Effector CD4-positive, alpha-beta T cell (primary cell): ENCODE measurements around the gene MT3. TPM values are rescaled to one million over a fixed set of nuclear protein-coding genes. Genes with fewer than 3 reads are reported as not detected.

Experiments used
- DNase-seq: peaks from one replicate; pipeline ENCODE4 v3.0.0-alpha.2; 2020
- total RNA-seq: gene quantifications from one replicate; lab custom pipeline; 2026; lab: John Stamatoyannopoulos, UW

The MT3 gene
- not detected for total RNA-seq

DNA sequence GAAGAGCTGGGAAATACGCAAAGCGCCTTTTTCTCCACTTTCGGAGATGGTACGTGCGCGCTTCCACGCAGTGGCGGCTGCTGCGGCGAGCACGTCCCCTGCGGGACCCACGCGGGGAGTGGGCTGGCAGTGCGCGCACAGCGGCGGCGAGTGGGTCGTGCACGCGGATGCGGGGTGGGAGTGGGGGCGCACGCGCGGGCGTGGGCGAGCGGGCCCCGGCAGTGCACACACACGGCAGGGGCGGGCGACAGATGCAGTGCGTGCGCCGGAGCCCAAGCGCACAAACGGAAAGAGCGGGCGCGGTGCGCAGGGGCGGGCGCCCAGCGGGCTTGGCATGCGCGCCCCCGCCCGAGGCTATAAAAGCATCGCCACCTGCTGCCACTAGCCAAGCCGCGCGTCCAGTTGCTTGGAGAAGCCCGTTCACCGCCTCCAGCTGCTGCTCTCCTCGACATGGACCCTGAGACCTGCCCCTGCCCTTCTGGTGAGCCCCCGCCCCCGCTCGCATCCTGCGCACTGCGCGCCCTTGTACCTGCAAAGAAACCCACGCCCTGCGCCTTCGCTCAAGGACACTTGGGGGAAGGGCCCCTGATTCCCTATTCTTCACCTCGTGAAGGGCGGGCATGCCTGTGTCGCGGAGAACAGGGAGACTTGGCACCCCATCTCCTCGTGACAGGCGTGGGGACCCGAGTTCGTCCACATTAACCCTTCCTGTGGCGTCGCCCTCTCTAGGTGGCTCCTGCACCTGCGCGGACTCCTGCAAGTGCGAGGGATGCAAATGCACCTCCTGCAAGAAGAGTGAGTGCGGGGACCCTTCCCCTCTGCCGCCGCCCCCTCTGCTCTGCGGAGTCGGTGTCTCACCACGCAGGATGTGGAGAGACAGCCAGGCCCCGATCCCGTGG is at the start of gene MT3:
Gene MT3 (plus strand): TSS at position 388 of the 899 bp plus-strand sequence. CDS start 63 bp downstream, at position 451.
- DNase-seq, result no peak

DNA sequence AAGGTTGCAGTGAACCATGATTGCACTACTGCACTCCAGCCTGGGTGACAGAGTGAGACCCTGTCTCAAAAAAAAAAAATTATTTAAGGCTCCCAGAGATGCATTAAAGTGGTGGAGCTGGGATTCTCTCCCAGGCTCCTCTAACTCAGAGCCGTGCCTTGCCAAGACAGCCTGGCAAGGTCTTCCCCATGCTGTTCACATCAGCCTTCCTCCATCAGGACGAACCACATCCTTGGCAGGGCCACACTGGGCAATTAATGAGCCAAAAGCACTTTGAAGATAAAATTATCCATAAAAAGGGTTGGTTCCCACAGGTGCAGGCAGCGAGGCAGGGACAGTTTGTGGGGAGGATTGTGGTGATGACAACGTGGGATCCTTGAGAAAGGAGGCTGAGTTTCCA is 49.7 kb upstream of the MT3 start:
- DNase-seq, result no peak

DNA sequence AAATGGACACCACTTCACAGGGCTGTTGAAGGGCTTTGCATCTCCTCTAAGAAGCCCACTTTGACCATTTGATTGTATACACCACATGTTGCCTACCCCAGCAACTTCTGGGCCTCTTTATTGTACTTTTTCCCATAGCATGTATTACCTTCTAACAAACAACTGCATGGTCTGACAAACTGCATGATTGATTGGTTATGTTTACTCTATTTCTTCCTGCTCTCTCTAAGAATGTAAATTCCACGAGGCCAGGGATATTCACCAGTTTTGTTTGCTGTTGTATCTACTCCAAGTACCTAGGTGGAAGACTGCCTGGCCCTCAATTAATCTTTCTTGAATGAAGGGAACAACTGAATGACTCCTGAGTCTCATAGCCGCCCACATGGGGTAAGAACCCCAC is 47.3 kb upstream of the MT3 start:
- no peak for DNase-seq

DNA sequence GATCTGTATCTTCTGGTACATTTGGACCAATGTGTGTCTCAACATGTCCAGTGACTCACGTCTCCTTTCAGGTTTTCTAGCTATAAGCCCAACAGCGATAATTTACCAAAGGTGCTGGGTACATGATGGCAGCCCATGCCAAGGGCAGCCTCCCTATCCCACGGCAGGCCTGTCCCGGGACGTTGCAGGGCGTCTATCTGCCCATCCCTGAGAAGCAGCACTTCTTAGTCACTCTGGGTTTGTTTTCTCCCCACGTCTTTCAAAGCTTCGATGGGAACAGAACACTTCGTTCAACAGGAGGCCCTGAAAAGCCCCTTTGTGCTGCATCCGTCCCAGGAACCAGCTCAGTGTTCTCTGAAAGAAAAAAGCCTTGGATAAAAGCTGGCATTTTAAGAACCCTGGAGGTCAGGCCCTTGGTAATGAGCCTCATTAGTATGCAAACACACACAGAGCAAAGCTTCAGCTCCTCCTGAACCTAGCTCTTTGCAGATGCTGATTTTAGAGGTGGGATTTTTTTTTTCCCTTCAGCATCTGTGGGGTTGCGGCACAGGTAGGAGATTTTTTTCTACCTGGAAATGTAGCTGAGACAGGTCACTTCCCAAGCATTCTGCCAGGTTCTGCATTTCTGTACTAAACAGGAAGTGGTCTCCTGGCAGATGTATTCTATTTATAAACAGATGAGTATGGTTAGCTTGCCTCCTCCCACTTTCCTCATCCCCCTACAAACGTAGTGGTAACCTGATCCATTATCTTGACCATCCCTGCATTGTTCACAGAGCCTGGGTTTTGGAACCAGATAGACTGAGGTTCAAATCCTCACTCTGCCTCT is 42.0 kb upstream of the MT3 start:
- DNase-seq, result no peak

DNA sequence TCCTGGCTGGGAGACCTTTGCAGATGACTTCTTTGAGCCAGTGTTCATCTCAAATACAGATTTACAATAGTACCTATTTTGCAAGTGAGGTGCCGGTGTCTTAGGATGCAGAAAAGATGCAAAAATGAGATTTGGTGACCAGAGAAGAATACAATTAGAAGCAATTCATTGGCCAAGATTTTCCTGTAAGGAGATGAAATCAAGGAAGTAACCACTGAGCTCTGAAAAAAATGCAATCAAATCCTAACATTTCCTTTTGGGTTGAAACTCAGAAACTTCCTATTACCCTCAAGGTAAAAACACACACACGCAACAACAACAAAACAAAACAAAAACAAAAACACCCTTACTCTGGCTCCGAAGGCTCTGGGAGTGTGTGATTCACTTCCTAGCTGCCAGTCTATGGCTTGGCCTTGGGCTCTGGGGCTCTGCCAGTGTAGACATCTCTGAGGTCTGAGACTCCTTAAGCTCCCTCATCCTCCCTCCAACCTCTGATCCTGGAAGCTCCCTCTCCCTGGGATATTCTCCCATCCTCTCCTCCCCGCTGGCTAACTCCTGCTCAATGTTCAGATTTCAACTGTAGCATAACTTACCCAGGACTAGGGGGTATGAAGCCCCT is 41.3 kb upstream of the MT3 start:
- no peak for DNase-seq

- no peak for DNase-seq
Observed at GRCh38 chr16:56549161-56549560, 40.2 kb upstream of the MT3 start.

GRCh38 chr16:56549744-56550385 is 39.5 kb upstream of the MT3 start:
- no peak for DNase-seq

GRCh38 chr16:56551796-56552738 is 37.3 kb upstream of the MT3 start:
- DNase-seq, result no peak

DNA sequence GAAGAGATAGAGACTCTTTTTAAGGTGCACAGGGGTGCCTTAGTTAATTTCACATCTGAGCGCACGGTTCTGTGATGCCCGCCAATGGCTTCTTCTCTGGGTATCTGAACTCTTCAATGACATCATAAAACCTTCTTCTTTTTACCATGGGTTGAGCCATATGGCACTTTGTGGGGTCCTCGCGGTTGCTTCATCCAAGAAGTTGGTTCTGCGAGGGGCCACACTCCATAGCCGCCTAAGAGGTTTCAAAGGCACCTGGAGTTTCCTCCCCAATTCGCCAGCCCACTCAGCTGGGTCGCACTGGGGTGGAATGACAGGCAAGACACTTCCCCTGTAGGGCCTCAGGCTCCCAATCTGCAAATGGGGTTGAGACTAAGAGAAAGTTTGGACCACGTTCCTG is 34.9 kb upstream of the MT3 start:
- no peak for DNase-seq

DNA sequence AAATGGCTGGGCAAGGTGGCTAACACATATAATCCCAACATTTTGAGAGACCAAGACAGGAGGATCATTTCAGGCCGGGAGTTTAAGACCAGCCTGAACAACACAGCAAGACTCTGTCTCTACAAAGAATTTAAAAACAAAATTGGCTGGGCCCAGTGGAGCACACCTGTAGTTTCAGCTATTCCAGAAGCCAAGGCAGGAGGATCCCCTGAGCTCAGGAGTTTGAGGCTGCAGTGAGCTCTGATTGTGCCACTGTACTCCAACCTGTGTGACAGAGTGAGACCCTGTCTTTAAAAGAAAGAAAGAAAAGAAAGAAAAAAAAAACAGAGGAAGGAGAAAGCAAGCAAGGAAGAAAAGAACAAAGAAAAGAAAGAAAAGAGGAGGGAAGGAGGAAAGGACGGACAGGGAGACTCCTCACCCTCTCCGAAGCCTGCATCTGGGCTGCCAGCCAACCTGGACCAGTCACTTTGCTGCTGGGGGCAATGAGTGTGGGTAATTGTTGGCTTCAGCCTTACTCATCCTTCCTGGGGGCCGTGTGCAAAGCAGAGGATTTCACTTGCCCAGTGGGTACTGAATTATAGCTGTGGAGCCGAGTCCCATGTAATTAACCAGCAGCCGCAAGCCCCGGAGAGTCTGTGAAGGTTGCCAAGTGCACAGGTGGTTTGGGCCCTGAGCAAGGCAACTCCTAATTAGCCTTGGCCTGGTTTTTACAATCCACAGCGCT is 31.1 kb upstream of the MT3 start:
- DNase-seq, result no peak

- DNase-seq, result no peak
Observed at GRCh38 chr16:56559109-56559508, 30.2 kb upstream of the MT3 start.

- DNase-seq, result no peak
Observed at GRCh38 chr16:56560447-56560846, 28.9 kb upstream of the MT3 start.

- DNase-seq, result no peak
Observed at GRCh38 chr16:56561126-56561525, 28.2 kb upstream of the MT3 start.

- DNase-seq, result no peak
Observed at GRCh38 chr16:56564793-56565477, 24.4 kb upstream of the MT3 start, which contains the start of gene MT4. TSS of gene MT4 (plus strand) at chr16:56565073. CDS start at chr16:56565129, 56 bp downstream.

DNA sequence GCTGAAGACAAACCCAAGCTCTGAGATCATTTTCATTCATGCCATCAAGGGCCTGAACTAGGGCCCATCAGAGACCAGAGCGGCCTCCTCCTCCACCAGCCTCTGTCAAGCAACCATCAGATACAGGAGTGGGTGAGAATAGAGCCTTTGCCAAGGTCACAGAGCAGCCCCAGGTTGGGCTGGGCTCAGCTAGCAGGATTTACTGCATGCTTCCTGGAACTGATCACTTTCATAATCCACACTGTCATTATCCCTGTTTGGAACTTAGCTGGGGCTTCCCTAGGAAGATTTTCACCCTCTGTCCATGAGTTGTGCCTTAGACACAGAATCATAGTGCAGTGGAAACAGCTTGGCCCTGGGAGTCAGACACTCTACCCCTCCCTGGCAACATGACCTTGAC is 19.4 kb upstream of the MT3 start:
- DNase-seq, result no peak

- DNase-seq, result no peak
Observed at GRCh38 chr16:56571525-56571924, 17.8 kb upstream of the MT3 start.

GRCh38 chr16:56574625-56575024 is 14.7 kb upstream of the MT3 start:
- no peak for DNase-seq

GRCh38 chr16:56576585-56577299 is 12.6 kb upstream of the MT3 start:
- peak; percentile 86 for DNase-seq

GRCh38 chr16:56577300-56577625 is 12.1 kb upstream of the MT3 start:
- DNase-seq, result no peak
